Caki2 (cell line): ENCODE data around the gene MST1. TPM values are rescaled to one million over a fixed set of nuclear protein-coding genes. Genes with fewer than 3 reads are reported as not detected.

Source experiments
- DNase-seq: peaks from one replicate; pipeline ENCODE4 v3.0.0-alpha.2; 2015; ENCODE audit warnings: low read depth
- in situ Hi-C: cut with HindIII; loops from 2 replicates; pipeline ENCODE4 v1.10.0; 2016; ENCODE audit warnings: low sequenced_read_pairs, low pct_unique_long_range_greater_than_20kb, mixed read lengths
- total RNA-seq: library from RNA; depleted of rRNA; stranded (reverse); fragments of >200 nt; shearing (Covaris generic); gene quantifications from 2 replicates; pipeline ENCODE4 v1.2.3, GENCODE V29; 2014; ENCODE audit warnings: low replicate concordance

The MST1 gene
- total RNA-seq, 1 experiment from 2014 or later = 1.7 TPM

DNA sequence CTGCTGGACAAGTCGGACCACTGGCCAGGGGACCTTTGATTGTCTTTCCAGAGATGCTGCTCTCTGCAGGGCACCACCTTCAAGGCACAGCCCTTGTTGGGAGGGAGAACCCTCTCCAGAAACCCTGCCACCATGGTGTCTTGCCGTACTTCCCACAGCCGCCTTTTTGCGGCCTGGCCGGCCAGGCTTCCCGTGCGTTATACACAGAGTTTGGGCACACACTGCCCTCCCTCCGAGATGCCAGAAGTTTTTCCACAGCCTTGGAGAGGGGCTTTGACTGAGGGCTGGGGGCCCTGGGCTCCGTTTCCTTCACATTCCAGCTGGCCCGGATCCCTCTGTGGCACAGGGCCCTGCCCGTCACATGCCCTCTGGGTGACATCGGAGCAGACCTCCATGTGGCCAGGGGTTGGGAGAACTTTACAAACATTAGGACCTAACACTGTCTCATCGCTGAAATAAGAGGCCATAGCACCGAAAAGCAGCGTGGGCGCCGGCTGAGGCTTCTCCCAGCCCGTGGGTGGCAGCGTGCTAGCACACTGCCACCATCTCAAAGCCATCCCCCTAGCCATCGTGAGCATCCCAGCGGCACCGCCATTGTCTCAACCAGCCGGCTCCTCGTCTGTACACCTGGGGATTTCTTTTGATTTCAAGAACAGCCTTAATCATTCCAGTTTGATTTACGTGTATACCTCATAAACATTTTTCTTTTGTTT is 21.4 kb downstream of the MST1 start:
- DNase-seq = no peak
- in situ Hi-C loops = no loop called here

DNA sequence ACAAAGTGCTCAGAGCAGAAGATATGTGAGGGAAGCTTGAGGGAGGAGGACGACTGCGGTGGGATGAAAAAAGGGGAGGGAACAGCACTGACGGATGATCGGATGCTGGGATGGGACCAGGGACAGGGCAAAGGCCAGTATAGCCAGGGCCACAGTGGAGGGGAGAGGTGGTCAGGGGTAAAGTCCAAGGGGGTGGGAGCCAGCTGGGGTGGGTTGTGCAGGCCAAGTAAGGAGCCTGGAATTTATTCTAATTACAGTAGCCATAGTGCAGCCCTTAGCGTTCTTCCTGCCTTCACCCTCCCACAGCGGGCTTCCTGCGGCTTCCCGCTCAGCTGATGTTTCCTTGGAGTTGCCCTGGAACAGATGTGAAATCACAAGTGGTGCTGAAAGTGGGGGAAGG is 22.7 kb downstream of the MST1 start:
- DNase-seq = no peak
- in situ Hi-C loops = no loop called here

DNA sequence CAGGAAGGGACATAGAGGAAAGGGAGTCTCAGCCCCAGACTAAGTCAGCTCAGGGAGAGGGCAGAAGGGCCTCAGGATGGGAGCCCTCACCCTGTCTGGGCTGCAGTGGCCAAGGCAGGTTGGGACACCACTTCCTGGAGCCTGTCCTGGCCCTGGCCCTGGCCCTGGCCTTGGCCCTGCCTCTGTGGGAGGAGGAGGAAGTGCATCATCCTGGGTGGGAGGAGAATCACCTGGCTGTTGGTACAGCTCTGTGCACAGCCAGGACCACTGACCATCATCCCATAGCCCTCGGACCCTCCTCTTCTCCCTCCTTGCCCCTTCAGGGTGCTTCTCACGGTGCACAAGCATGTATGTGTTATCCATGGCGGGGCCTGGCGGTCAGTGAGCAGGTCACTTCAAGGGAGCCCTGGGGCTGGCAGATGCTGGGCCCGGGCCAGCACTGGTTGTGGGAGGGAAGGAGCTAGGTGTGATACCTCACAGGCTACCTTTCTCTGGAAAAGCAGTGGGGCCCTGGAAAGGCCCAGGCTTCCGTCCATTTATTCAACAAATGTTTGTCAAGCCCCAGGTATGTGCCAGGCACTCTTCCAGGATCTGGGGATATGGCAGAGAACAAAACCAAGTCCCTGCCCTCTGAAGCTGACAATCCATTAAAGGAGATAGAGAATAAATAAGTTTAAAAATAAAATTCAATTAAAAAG is 23.3 kb downstream of the MST1 start:
- in situ Hi-C loops = no loop called here

DNA sequence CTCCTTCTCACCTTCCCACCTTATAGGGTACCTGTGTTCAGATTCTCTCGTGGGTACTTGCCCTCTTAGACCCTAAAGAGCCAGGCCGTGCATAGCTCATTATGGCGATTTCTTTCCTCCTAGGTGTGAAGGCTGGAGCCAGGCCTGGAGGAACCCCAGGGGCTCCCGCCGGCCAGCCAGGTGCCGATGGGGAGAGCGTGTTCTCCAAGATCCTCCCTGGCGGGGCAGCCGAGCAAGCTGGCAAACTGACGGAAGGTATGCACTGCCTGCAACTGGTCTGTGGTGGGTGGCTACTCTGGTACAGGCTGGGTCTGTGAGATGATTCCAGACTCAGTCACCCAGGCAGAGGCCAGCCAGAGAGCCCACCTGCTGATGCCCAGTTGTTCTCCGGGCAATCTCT is 25.0 kb downstream of the MST1 start:
- in situ Hi-C loops = no loop called here
- no peak for DNase-seq

More for the DNA sequence above, 23.3 kb downstream of the MST1 start:
- DNase-seq = no peak

DNA sequence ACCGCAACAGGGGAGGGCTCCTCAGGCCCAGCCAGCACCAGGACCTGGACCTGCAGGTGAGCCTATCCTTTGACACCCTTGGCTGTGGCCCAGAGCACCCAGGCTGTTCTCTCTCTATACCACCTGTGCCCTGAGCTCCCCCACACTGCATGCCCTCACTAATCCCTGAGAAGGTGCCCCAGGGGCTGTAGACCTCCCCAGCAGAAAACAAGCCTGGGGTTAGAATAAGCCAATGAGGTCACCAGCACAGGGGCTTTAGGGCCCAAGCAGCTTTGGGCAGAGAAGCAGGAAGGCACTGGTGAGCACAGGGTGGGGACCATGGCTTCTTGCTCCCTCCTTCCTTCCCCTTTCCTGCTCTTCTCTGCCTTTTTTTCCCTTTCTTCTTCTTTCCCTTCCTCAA is 25.4 kb downstream of the MST1 start:
- DNase-seq = no peak
- in situ Hi-C loops = no loop called here

DNA sequence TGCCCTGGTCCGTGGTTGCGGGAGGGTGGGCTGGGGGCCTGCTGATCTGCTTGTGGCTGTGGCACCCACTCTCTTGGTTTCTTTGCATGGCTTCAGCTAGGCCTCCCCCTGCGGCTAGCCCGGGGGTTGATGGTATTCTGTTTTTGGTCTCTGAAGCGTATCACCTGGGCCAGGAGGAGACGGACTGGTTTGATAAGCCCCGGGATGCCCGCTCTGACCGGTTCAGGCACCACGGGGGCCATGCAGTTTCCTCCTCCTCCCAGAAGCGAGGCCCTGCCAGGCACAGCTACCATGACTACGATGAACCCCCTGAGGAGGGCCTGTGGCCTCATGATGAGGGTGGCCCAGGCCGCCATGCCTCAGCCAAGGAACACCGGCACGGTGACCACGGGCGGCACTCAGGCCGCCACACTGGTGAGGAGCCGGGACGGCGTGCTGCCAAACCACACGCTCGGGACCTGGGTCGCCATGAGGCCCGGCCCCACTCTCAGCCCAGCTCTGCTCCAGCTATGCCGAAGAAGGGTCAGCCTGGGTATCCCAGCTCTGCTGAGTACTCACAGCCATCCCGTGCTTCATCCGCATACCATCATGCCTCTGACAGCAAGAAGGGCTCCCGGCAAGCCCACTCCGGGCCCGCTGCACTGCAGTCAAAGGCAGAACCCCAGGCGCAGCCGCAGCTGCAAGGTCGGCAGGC is 26.4 kb downstream of the MST1 start:
- no peak for DNase-seq
- in situ Hi-C loops = no loop called here

DNA sequence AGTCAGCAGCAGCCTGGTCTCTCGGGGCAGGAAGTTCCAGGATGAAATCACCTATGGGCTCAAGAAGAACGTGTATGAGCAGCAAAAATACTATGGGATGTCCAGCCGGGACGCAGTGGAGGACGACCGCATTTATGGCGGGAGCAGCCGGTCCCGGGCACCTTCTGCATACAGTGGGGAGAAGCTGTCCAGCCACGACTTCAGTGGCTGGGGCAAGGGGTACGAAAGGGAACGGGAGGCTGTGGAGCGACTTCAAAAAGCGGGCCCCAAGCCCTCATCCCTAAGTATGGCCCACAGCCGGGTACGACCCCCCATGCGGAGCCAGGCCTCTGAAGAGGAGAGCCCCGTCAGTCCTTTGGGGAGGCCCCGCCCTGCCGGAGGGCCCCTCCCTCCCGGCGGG is 27.3 kb downstream of the MST1 start:
- in situ Hi-C loops = no loop called here
- DNase-seq = no peak

DNA sequence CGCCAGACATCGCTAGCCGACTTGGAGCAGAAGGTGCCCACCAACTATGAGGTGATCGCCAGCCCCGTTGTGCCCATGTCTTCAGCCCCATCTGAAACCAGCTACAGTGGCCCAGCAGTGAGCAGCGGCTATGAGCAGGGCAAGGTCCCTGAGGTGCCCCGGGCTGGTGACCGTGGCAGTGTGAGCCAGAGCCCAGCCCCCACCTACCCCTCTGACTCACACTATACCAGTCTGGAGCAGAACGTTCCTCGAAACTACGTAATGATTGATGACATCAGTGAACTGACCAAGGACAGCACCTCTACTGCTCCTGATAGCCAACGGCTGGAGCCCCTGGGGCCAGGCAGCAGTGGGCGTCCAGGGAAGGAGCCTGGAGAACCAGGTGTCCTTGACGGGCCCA is 28.0 kb downstream of the MST1 start:
- peak; percentile 9 for DNase-seq
- in situ Hi-C loops = no loop called here

DNA sequence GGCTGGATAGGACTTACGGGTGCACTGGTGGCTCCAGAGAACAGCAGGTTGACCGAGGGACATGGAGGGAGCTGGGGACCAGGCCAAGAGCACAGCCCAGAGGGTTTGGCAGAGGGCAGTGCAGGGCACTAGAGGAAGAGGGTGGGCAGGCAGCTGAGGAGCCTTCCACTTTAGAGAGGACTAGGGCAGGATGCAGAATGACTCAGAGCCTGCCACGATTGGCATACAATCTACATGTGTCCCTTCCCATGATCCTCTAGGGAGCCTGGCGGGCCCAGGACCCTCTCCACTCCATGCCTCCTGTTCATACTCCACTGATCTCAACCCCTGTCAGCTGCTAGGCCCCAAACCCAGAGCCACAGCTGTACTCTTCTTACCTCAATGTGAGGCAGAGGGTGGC is 29.5 kb downstream of the MST1 start:
- in situ Hi-C loops = no loop called here
- no peak for DNase-seq

DNA sequence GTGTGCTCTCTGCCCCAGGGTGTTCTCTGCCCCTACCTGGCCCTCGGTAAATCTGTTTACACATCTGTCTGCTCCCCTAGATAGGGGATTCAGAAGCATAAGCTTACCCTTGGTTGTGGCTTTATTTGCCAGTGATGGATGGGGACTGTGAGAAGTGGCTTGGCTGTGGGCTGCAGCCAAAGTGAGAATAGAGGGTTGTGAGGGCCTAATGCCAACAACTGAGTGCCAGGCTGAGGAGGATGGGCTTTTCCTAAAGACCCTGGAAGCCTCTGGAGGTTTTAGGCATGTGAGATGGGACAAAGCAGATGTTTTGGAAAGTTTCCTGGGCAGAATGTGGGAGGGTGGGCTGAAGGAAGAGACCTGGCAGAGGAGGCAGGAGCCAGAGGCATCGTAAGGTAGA is 30.6 kb downstream of the MST1 start:
- no peak for DNase-seq
- in situ Hi-C loops = no loop called here

DNA sequence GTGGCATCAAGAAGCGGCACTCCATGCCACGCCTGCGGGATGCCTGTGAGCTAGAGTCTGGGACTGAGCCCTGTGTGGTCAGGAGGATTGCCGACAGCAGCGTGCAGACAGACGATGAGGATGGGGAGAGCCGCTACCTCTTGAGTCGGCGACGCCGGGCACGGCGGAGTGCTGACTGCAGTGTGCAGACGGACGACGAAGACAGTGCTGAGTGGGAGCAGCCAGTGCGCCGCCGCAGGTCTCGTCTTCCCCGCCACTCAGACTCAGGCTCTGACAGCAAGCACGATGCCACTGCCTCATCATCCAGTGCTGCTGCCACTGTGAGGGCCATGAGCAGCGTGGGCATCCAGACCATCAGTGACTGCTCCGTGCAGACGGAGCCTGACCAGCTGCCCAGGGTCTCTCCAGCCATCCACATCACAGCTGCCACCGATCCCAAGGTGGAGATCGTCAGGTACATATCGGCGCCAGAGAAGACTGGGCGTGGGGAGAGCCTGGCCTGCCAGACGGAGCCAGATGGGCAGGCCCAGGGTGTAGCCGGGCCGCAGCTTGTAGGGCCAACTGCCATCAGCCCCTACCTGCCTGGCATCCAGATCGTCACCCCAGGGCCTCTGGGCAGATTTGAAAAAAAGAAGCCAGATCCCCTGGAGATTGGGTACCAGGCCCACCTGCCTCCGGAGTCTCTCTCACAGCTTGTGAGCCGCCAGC is 31.9 kb downstream of the MST1 start:
- no peak for DNase-seq
- in situ Hi-C loops = no loop called here

DNA sequence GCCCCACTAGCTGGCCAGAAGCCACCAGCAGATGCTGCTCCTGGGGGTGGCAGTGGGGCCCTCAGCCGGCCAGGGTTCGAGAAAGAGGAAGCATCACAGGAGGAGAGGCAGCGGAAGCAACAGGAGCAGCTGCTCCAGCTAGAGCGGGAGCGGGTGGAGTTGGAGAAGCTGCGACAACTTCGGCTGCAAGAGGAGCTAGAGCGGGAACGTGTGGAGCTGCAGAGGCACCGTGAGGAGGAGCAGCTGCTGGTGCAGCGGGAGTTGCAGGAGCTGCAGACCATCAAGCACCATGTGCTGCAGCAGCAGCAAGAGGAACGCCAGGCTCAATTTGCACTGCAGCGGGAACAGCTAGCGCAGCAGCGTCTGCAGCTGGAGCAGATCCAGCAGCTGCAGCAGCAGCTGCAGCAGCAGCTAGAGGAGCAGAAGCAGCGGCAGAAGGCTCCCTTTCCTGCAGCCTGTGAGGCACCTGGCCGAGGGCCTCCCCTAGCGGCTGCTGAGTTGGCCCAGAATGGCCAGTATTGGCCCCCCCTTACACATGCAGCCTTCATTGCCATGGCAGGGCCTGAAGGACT is 32.6 kb downstream of the MST1 start:
- no peak for DNase-seq
- in situ Hi-C loops = no loop called here

DNA sequence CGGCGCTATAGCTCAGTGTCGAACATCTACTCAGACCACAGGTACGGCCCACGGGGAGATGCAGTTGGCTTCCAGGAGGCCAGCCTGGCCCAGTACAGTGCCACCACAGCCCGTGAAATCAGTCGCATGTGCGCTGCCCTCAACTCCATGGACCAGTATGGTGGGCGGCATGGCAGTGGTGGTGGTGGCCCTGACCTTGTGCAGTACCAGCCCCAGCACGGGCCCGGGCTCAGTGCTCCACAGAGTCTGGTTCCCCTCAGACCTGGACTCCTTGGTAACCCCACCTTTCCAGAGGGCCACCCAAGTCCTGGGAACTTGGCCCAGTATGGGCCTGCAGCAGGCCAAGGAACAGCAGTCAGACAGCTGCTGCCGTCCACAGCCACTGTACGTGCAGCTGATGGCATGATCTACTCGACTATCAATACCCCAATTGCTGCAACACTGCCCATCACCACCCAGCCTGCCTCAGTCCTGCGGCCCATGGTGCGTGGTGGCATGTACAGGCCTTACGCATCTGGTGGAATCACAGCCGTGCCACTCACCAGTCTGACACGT is 33.5 kb downstream of the MST1 start:
- in situ Hi-C loops = no loop called here

DNA sequence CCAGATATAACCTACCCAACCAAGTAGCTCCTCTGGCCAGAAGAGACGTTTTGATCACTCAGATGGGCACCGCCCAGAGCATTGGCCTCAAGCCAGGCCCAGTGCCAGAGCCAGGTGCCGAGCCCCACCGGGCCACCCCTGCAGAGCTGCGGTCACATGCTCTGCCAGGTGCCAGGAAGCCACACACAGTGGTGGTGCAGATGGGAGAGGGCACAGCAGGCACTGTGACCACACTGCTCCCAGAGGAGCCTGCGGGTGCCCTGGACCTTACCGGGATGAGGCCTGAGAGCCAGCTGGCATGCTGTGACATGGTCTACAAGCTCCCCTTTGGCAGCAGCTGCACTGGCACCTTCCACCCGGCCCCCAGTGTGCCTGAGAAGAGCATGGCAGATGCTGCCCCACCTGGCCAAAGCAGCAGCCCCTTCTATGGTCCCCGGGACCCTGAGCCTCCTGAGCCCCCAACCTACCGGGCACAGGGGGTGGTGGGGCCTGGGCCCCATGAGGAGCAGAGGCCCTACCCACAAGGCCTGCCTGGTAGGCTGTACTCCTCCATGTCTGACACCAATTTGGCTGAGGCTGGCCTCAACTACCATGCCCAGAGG is 34.2 kb downstream of the MST1 start:
- in situ Hi-C loops = no loop called here
- no peak for DNase-seq

More for the DNA sequence above, 33.5 kb downstream of the MST1 start:
- DNase-seq = no peak

DNA sequence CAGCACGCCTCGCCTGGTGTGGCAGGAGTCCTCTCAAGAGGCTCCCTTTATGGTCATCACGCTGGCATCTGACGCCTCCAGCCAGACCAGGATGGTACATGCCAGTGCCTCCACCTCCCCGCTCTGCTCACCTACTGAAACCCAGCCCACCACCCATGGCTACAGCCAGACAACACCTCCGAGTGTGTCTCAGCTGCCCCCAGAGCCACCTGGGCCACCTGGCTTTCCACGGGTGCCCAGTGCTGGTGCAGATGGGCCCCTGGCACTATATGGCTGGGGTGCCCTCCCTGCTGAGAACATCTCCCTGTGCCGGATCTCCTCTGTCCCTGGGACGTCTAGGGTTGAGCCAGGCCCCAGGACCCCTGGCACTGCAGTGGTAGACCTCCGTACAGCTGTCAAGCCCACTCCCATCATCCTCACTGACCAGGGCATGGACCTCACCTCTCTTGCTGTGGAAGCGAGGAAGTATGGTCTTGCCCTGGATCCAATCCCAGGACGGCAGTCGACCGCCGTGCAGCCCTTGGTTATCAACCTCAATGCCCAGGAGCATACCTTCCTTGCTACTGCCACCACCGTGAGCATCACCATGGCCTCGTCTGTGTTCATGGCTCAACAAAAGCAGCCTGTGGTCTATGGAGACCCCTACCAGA is 35.0 kb downstream of the MST1 start:
- in situ Hi-C loops = no loop called here
- no peak for DNase-seq

DNA sequence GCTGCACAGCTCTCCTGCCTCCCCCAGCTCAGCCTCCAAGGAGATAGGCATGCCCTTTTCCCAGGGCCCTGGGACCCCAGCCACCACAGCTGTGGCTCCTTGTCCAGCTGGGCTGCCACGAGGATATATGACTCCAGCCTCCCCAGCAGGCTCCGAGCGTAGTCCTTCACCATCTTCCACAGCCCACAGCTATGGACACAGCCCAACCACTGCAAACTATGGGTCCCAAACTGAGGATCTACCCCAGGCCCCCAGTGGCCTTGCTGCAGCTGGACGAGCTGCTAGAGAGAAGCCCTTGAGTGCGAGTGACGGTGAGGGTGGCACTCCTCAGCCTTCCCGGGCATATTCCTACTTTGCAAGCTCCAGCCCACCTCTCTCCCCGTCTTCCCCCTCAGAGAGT is 35.7 kb downstream of the MST1 start:
- in situ Hi-C loops = no loop called here
- no peak for DNase-seq

DNA sequence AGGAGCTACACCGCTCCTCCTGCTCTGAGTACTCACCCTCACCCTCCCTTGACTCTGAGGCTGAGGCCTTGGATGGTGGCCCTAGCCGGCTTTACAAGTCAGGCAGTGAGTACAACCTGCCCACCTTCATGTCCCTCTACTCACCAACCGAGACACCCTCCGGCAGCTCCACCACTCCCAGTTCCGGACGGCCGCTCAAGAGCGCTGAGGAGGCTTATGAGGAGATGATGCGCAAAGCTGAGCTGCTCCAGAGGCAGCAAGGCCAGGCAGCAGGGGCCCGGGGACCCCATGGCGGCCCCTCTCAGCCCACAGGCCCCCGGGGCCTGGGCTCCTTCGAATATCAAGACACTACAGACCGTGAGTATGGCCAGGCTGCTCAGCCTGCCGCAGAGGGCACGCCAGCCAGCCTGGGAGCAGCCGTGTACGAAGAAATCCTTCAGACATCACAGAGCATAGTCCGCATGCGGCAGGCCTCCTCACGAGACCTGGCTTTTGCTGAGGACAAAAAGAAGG is 36.3 kb downstream of the MST1 start:
- in situ Hi-C loops = no loop called here
- DNase-seq = peak; percentile 10
